GM21360 (cell line): ENCODE results near the gene BSG.
"Not testable (repeated sequence)": the region's sequence is repeated elsewhere in the genome, so short reads cannot be mapped to it uniquely, and the experiment has no call there.

ENCODE experiments used
- ATAC-seq: cut with Tn5 transposase; IDR thresholded peaks from one replicate; pipeline ENCODE4 v1.9.1; 2021; ENCODE audit warnings: mild to moderate bottlenecking, moderate library complexity; ENCODE audit not compliant: unreplicated experiment

BSG gene

DNA sequence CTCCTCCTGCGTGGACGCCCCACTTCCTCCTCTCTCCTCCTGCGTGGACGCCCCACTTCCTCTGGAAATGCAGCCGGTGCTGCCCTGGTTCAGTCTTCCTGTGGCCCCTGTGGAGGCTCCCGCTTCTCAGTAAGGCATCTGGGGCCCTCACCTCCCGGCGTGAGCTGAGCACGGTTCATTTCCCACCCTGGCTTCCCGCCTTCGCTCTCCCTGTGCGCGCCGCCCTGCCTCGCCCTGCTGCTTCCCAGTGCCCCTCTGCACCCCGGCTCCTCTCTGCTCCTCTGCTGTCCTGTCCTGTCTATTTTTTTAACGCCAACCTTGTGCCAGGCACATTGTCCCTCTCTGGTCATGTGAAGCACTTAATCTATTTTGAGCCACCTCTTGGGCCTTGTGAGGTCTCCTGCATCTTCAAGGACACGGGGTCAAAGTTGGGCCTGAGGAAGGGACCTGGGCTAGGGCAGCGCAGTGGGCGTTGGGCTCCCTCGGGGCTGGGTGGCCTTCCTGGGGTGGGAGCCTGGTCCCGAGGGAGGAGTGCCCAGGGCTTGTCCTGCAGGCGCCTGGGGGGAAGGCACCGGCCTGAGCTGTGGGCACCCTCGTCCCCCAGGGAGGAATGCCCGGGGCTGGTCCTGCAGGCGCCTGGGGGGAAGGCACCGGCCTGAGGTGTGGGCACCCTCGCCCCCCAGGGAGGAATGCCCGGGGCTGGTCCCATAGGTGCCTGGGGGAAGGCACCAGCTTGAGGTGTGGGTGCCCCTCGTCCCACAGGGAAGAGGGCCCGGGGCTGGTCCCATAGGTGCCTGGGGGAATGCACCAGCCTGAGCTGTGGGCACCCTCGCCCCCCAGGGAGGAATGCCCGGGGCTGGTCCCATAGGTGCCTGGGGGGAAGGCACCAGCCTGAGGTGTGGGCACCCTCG, 30.2 kb downstream of the BSG start:
- no peak for ATAC-seq

DNA sequence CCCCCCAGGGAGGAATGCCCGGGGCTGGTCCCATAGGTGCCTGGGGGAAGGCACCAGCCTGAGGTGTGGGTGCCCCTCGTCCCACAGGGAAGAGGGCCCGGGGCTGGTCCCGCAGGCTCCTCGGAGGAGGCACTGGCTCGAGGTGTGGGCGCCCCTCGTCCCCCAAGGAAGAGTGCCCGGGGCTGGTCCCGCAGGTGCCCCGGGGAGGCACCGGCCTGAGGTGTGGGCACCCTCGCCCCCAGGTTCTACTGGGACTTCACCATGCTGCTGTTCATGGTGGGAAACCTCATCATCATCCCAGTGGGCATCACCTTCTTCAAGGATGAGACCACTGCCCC, 30.9 kb downstream of the BSG start:
- not testable (repeated sequence) for ATAC-seq

DNA sequence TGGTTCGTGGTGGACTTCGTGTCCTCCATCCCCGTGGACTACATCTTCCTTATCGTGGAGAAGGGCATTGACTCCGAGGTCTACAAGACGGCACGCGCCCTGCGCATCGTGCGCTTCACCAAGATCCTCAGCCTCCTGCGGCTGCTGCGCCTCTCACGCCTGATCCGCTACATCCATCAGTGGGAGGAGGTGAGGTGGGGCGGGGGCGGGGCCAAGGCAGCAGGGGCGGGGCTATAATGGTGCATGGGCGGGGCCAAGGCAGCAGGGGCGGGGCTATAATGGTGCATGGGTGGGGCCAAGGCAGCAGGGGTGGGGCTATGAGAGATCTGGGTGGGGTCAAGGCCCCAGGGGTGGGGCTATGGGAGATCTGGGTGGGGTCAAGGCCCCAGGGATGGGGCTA, 31.4 kb downstream of the BSG start:
- not testable (repeated sequence) for ATAC-seq

DNA sequence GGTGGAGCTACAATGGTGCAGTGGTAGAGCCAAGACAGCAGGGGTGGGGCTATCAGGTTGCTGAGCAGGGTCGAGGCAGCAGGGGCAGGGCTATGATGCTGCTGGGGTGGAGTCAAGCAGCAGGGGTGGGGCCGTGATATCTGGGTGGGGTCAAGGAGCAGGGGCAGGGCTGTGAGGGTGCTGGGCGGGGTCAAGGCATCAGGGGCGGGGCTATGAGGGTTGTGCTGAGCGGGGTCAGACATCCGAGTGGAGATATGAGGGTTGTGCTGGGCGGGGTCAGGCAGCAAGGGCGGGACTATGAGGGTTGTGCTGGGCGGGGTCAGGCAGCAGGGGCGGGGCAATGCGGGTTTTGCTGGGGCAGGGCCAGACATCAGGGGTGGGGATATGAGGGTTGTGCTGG, 32.0 kb downstream of the BSG start:
- ATAC-seq = no peak

DNA sequence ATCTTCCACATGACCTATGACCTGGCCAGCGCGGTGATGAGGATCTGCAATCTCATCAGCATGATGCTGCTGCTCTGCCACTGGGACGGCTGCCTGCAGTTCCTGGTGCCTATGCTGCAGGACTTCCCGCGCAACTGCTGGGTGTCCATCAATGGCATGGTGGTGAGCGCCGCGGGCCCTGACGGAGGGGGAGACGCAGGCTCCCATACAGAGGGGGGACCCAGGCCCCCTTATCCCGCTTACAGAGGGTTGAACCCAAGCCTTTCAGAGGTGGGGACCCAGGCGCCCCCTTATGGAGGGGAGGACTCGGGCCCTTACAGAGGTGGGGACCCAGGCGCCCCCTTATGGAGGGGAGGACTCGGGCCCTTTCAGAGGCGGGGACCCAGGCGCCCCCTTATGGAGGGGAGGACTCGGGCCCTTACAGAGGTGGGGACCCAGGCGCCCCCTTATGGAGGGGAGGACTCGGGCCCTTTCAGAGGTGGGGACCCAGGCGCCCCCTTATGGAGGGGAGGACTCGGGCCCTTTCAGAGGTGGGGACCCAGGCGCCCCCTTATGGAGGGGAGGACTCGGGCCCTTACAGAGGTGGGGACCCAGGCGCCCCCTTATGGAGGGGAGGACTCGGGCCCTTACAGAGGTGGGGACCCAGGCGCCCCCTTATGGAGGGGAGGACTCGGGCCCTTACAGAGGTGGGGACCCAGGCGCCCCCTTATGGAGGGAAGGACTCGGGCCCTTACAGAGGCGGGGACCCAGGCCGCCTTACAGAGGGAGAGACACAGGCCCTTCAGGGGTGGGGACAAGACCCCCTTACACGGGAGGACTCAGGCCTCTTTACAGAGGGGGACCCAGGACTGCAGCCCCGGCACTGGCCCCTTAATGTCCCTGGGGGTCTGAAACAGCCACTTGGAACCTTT, 32.9 kb downstream of the BSG start:
- ATAC-seq = not testable (repeated sequence)

DNA sequence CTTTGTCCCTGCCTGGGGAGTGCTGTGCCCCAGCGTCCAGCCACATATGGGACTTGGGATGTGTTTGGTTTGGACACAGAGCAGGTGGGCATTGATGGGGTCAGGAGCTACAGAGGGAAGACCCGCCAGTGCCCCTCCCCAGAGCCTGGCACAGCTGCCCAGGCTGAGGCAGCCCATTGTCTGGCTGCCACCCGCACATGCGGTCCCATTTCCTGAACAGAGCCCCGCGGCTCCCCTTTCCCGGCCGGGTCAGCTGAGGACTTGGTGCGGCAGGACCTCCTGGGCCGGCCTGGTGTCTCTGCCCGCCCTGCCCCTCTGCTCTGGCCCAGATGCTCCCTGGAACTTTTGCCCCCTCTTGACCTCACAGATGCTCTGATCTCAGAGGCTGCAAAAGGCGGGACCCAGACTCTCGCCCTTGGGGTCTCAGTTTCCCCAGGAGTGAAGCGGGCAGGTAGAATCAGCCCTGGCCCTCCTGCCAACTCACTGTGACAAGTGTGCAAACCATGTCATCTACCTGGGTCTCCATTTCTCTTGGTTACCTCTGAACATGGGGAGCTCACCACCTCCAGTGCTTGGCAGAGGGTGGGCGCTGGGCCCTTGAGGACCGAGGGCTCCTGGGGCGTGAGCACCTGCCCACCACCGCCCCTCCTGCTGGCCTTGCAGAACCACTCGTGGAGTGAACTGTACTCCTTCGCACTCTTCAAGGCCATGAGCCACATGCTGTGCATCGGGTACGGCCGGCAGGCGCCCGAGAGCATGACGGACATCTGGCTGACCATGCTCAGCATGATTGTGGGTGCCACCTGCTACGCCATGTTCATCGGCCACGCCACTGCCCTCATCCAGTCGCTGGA, 35.1 kb downstream of the BSG start:
- no peak for ATAC-seq

DNA sequence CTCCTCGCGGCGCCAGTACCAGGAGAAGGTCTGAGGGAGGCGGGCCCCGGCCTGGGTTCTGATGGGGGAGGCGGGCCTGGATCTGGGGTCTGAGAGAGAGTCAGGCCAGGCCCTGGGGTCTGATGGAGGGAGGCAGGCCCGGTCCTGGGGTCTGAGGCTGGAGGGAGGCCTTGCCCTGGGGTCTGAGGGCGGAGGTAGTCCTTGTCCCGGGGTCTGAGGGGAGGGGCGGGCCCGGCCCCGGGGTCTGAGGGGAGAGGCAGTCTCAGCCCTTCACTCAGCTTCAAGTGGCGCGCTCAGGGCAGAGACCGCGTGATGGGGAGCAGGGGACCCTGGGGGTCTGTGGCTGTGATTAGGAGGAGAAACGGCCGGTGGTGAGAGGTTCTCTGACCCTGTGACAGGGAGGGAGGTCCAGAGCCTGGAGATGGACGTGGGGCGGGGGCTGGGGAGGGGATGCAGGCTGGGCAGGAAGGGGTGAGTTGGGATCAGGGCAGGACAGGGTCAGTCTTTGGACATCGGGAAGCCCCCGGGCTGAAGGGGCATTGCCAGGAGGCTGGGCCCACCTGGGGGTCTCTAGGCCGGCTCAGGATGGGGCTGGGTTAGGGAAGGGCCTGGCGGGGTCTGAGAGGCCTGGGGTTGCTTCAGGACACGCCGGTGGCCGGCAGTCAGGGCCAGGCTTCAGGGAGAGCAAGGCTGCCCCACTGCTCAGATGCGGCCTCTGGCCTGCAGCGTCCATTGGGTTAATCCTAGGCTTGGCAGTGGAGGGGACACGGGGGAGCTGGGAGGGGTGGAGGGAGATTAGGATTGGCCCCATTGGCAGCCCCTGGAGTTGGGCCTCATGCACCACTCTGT, 36.0 kb downstream of the BSG start:
- ATAC-seq = no peak

DNA sequence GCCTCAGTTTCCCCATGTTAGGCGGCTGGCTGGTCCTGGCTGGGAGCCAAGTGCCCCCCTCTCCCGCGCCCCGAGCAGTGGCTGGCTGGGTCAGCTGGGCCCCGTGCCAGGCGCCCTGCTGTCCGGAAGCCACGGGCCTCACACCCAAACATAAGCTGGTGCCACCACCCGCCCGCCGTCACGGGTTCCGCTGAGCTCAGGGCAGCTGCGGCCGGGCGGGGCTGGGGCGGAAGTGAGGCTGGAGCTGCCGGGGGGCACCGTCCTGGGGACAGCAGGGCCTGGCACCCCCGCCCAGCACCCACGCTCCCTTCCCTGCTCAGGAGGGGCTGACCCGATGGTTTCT, 36.6 kb downstream of the BSG start:
- ATAC-seq = no peak

DNA sequence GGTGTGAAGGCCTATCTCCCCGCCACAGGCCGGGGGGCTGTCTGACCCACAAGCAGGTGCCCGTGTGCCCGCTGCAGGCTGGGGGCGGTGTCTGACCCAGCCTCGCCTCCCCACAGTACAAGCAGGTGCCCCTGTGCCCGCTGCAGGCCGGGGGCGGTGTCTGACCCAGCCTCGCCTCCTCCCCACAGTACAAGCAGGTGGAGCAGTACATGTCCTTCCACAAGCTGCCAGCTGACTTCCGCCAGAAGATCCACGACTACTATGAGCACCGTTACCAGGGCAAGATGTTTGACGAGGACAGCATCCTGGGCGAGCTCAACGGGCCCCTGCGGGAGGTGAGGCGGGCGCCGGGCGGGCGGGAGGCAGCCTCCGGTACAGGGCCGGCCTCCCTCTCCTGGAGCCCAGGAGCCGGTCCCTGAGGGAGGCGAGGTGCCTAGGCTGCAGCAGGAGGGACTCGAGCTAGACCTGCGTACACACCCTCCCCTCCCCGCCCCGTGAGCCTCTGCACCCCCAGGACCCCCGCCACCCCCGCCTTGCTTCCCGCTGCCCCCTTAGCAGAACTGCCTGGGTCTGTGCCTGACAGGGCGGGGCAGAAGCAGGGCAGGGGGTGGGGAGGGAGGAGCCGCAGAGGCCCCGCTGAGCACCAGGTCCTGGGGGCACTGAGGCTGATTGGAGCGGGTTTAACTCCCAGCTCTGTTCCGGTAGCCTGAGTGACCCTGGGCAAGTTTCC, 37.8 kb downstream of the BSG start:
- ATAC-seq = no peak

DNA sequence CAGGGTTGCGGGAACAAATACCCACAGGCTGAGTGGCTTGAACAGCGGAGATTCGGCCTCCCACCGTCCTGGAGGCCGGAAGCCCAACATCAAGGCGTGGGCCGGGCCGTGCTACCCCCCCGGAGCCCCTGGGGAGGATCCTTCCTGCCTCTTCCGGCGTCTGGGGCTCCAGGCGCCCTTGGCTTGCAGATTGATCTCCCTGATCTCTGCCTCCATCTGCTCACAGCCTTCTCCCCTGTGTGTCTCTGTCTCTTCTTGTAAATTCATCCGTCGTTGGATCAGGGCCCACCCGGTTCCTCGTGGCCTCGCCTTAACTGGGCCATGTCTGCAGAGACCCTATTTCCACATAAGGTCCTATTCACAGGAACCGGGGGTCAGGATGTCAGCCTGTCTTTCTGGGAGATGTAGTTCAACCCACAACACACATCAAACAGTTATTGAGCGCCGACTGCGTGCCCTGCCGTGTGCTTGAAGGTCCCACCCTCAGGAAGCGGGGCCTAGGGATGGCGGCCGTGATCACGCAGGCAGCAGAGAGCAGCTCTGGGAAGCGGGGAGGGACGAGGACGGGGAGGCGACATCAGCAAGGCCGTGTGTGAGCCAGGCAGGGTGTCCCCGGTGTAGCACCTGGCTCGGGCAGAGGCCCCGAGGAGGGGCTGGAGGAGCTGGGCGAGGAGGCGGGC, 38.5 kb downstream of the BSG start:
- ATAC-seq = no peak

DNA sequence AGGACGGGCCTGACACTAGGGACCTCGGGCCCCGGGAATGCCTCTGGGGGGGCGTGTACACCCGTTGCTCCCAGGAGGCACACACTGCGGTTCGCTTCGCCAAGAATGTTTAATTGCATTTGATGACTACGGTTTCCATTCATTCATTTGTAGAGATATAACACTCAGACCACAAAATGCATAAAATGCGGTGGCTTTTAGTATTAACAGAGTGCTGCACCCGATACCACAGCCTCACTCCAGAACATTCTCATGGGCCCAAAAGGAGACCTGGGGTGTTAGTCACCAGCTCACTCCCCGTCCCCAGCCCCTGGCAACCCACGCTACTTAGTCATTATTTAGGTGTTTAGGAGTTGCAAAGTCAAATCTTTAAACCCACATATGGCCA, 39.1 kb downstream of the BSG start:
- ATAC-seq = no peak

DNA sequence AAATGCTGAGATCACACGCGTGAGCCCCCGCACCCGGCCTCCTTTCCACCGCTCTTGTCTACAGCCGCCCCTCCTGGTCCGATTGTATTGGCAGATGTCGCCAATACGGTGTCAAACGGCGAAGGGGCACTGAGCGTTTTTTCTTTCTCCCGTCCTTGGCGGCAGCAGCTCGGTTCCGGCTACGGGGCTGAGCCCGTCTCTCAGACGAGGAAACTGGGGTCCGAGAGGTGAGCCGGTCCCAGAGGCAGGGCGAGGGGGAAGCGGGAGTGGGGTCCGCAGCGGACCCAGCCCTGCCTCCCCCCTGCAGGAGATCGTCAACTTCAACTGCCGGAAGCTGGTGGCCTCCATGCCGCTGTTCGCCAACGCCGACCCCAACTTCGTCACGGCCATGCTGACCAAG, 40.5 kb downstream of the BSG start:
- ATAC-seq = no peak

DNA sequence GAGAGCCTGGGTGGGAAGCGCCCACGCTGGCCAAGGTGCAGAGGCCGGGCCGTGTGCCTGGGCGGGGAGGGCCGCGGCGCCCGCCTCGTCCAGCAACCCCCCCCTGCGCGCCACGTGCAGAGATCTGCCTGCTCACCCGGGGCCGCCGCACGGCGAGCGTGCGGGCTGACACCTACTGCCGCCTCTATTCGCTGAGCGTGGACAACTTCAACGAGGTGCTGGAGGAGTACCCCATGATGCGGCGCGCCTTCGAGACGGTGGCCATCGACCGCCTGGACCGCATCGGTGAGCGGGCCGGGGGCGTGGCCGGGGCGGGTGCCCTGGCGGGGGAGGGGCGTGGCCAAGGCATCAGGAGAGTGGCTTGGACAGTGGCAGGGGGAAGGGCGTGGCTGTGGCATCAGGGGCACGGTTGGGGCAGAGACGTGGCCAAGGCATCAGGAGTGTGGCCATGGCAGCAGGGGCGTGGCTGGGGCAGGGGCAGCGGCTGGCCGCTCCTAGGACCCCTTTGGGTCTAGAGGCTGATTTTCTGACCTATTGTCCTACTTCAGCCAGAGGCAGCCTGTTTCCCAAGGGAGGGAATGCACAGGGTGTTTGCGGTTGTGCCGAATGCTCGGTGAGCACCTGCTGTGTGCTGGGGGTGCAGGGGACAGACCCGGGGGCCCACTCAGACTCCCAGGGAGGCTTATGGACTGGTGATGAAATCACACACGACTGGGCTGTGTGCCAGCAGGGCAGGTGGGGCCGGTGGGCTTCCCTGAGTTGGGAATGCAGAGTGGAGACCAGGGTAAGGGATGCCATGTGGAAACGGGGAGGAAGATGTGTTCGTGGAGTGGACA, 41.6 kb downstream of the BSG start:
- no peak for ATAC-seq

DNA sequence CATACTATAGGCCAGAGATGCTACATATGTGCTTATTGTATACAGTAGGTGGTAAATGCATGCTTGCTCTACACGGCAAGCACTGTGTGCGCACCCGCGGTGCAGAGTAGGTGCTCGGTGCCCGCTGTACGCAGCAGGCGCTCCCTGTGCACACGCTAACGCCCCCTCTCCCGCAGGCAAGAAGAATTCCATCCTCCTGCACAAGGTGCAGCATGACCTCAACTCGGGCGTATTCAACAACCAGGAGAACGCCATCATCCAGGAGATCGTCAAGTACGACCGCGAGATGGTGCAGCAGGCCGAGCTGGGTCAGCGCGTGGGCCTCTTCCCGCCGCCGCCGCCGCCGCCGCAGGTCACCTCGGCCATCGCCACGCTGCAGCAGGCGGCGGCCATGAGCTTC, 43.2 kb downstream of the BSG start:
- no peak for ATAC-seq

DNA sequence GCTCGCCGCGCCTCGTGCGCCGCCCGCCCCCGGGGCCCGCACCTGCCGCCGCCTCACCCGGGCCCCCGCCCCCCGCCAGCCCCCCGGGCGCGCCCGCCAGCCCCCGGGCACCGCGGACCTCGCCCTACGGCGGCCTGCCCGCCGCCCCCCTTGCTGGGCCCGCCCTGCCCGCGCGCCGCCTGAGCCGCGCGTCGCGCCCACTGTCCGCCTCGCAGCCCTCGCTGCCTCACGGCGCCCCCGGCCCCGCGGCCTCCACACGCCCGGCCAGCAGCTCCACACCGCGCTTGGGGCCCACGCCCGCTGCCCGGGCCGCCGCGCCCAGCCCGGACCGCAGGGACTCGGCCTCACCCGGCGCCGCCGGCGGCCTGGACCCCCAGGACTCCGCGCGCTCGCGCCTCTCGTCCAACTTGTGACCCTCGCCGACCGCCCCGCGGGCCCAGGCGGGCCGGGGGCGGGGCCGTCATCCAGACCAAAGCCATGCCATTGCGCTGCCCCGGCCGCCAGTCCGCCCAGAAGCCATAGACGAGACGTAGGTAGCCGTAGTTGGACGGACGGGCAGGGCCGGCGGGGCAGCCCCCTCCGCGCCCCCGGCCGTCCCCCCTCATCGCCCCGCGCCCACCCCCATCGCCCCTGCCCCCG, 43.8 kb downstream of the BSG start:
- no peak for ATAC-seq

DNA sequence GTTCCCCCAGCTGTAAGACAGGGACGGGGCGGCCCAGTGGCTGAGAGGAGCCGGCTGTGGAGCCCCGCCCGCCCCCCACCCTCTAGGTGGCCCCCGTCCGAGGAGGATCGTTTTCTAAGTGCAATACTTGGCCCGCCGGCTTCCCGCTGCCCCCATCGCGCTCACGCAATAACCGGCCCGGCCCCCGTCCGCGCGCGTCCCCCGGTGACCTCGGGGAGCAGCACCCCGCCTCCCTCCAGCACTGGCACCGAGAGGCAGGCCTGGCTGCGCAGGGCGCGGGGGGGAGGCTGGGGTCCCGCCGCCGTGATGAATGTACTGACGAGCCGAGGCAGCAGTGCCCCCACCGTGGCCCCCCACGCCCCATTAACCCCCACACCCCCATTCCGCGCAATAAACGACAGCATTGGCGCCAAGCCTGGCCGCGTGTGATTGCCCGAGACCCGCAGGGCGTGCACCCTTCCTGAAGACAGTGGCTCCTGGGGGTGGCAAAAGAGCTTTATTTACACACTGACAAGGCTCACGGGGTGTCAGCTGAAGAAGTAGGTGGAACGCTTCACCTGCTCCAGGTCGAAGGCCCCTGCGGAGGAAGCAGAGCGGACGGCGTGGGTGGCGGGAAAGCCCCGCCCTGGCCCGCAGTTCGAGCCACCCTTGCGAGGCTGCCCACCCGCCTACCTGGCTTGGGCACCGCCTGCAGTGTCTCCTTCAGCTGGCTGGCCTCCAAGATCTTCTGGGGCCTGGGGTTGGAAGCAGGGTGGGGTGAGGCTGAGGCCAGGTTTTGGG, 44.5 kb downstream of the BSG start:
- no peak for ATAC-seq
